K562 (cell line): Measurements from ENCODE around the gene CDCP1. TPM values are rescaled to one million over a fixed set of nuclear protein-coding genes. Genes with fewer than 3 reads are reported as not detected.

Experiments
- ARHGAP35 ChIP-seq: fragments of 450-650 bp; IDR thresholded peaks from 2 replicates; pipeline ENCODE4 v1.6.1; 2018; ENCODE audit not compliant: partially characterized antibody
- BRD9 ChIP-seq: fragments of 450-650 bp; IDR thresholded peaks from 2 replicates; pipeline ENCODE4 v1.6.1; 2018; ENCODE audit warnings: low read depth; ENCODE audit not compliant: partially characterized antibody
- CEBPZ ChIP-seq: fragments of 150-350 bp; IDR thresholded peaks from 2 replicates; pipeline ENCODE4 v1.6.1; 2014; ENCODE audit warnings: low read depth, mild to moderate bottlenecking, low read length, borderline replicate concordance
- DNMT1 ChIP-seq: fragments of 450-650 bp; IDR thresholded peaks from 2 replicates; pipeline ENCODE4 v1.6.1; 2016; ENCODE audit warnings: antibody characterized with exemption, mild to moderate bottlenecking
- HNRNPL ChIP-seq: fragments of 200-400 bp; formaldehyde crosslinking; IDR thresholded peaks from 2 replicates; pipeline ENCODE4 v1.6.1; 2017; ENCODE audit warnings: low read depth, mild to moderate bottlenecking, low read length
- LEF1 ChIP-seq: fragments of 450-650 bp; IDR thresholded peaks from 2 replicates; pipeline ENCODE4 v1.6.1; 2016; ENCODE audit warnings: mild to moderate bottlenecking
- MAFF ChIP-seq: IDR thresholded peaks from 2 replicates; pipeline ENCODE4 v1.6.1; 2012; ENCODE audit warnings: low read length, improper control_type of control experiment
- MTA1 ChIP-seq: fragments of 450-650 bp; IDR thresholded peaks from 2 replicates; pipeline ENCODE4 v1.6.1; 2017; ENCODE audit warnings: borderline replicate concordance
- NFATC3 ChIP-seq: fragments of 450-650 bp; IDR thresholded peaks from 2 replicates; pipeline ENCODE4 v1.6.1; 2017; ENCODE audit warnings: mild to moderate bottlenecking
- PHB ChIP-seq: fragments of 250-450 bp; sonication (Bioruptor Pico); IDR thresholded peaks from 2 replicates; pipeline ENCODE4 v1.5.0; 2021
- PHF20 ChIP-seq: fragments of 450-650 bp; IDR thresholded peaks from 2 replicates; pipeline ENCODE4 v1.6.1; 2018; ENCODE audit not compliant: partially characterized antibody
- RREB1 ChIP-seq: fragments of 250-450 bp; sonication (Bioruptor Pico); IDR thresholded peaks from 2 replicates; pipeline ENCODE4 v1.4.0; 2020
- SMARCA5 ChIP-seq: fragments of 450-650 bp; IDR thresholded peaks from 2 replicates; pipeline ENCODE4 v1.6.1; 2016
- THRA ChIP-seq: fragments of 450-650 bp; IDR thresholded peaks from 2 replicates; pipeline ENCODE4 v1.6.1; 2017; ENCODE audit warnings: mild to moderate bottlenecking, moderate library complexity
- ZC3H4 ChIP-seq: sonication (generic); formaldehyde crosslinking; IDR thresholded peaks from 2 replicates; pipeline ENCODE4 v1.9.0; 2021; ENCODE audit warnings: missing genetic modification reagents, borderline replicate concordance
- ZNF124 ChIP-seq: sonication (generic); formaldehyde crosslinking; IDR thresholded peaks from 2 replicates; pipeline ENCODE4 v1.8.1; 2022; ENCODE audit warnings: missing genetic modification reagents
- ZNF311 ChIP-seq: fragments of 250-450 bp; sonication (Bioruptor Pico); IDR thresholded peaks from 2 replicates; pipeline ENCODE4 v1.4.0; 2020; ENCODE audit warnings: mild to moderate bottlenecking, moderate library complexity
- ZSCAN29 ChIP-seq: fragments of 450-650 bp; IDR thresholded peaks from 2 replicates; pipeline ENCODE4 v1.6.1; 2017
- polyA plus RNA-seq, 8 experiments: library from polyadenylated mRNA; depleted of rRNA in 4 of 8; stranded (reverse) in 5 of 8; unstranded in 3 of 8; fragments of >200 nt; fragmentation: Nextera tagmentation in 2 of 8; fragmentation: Illumina TruSeq in 1 of 8; extraction: Ambion mirVana in 2 of 8; extraction: Trizol in 1 of 8; gene quantifications; 2 replicates each; pipeline versions ENCODE4 v1.2.1 to v1.2.3, GENCODE V29; 2011 to 2014; ENCODE audit warnings: inconsistent platforms in 1 of 8, missing spikeins in 1 of 8
- total RNA-seq, 7 experiments: library from RNA; depleted of rRNA in 6 of 7; stranded (reverse); fragments of >200 nt in 6 of 7; fragmentation: Illumina TruSeq in 2 of 7; extraction: Trizol in 2 of 7; gene quantifications; 2 replicates each; pipeline versions ENCODE4 v1.2.1 to v1.2.3, GENCODE V29; 2011 to 2021; ENCODE audit warnings: low replicate concordance in 1 of 7

Gene CDCP1
- total and polyA plus RNA-seq, 9 of the 15 experiments (the other 6 are each of a cell fraction or from before 2014, with no cell fraction given): 3.9 to 16.4 (median 5.2) TPM

GRCh38 chr3:45092132-45093031, 53.8 kb downstream of the CDCP1 start (continued):
- no peak for TF ChIP-seq RREB1
- no peak for TF ChIP-seq ZSCAN29
- peak; percentile 39 for TF ChIP-seq ZNF311 (CRISPR knock-in tag)
- TF ChIP-seq PHF20: no peak
- no peak for TF ChIP-seq ZC3H4 (CRISPR knock-in tag)
- peak; percentile 64; the same call in 1 of the 2 replicates for TF ChIP-seq MTA1
- TF ChIP-seq PHB (CRISPR knock-in tag): no peak
- TF ChIP-seq ARHGAP35: no peak
- TF ChIP-seq MAFF: no peak; the same call in 1 of the 2 replicates
- TF ChIP-seq CEBPZ: no peak
- no peak for TF ChIP-seq THRA
- no peak; the same call in 1 of the 2 replicates for TF ChIP-seq SMARCA5
- peak; percentile 67; the same call in 1 of the 2 replicates for TF ChIP-seq NFATC3
- TF ChIP-seq ZNF124 (CRISPR knock-in tag): no peak
- TF ChIP-seq DNMT1: no peak
- peak; percentile 77 for TF ChIP-seq BRD9
- peak; percentile 79; the same call in 1 of the 2 replicates for TF ChIP-seq LEF1
- no peak for TF ChIP-seq HNRNPL
